ENCODE data around the gene ATRN. TPM values are rescaled to one million over a fixed set of nuclear protein-coding genes. Genes with fewer than 3 reads are reported as not detected.
A peak's percentile ranks its signal among the peaks of the same experiment; 100 is the strongest.

The ATRN gene
- total RNA-seq, 1 donor from 2014 or later, result 52.0 TPM

GRCh38 chr20:3654326-3655130 lies 183.7 kb downstream of the ATRN start:
- no peak overlapping the region for H3K4me3 Mint-ChIP-seq (ENCODE audit: unreplicated experiment)
- DNase-seq (ENCODE audit: low spot score), result no peak
- peaks cover 2% of the 10 kb centered on the region for H3K27me3 Mint-ChIP-seq (ENCODE audit: low read depth)
- no peaks in the 10 kb centered on the region for H3K4me1 Mint-ChIP-seq (ENCODE audit: low read depth)
- H3K36me3 Mint-ChIP-seq (ENCODE audit: low read depth), result peaks cover 8% of the 10 kb centered on the region
- H3K27ac Mint-ChIP-seq (ENCODE audit: unreplicated experiment), result no peak overlapping the region
- no peak for TF ChIP-seq CTCF (IDR thresholded peaks at IDR 0.05)
- peaks cover 5% of the 10 kb centered on the region for H3K9me3 Mint-ChIP-seq (ENCODE audit: low read depth)

GRCh38 chr20:3655131-3655405 lies 184.2 kb downstream of the ATRN start:
- DNase-seq (ENCODE audit: low spot score), result no peak
- no peaks in the 10 kb centered on the region for H3K4me1 Mint-ChIP-seq (ENCODE audit: low read depth)

GRCh38 chr20:3658019-3658715 lies 187.3 kb downstream of the ATRN start:
- peak; percentile 57 for DNase-seq (ENCODE audit: low spot score)
- H3K4me1 Mint-ChIP-seq (ENCODE audit: low read depth), result no peaks in the 10 kb centered on the region
- H3K4me3 Mint-ChIP-seq (ENCODE audit: unreplicated experiment), result no peak overlapping the region
- TF ChIP-seq CTCF (IDR thresholded peaks at IDR 0.05), result no peak
- H3K27me3 Mint-ChIP-seq (ENCODE audit: low read depth), result peaks cover 20% of the 10 kb centered on the region
- peaks cover 5% of the 10 kb centered on the region for H3K36me3 Mint-ChIP-seq (ENCODE audit: low read depth)
- no peak overlapping the region for H3K27ac Mint-ChIP-seq (ENCODE audit: unreplicated experiment)
- H3K9me3 Mint-ChIP-seq (ENCODE audit: low read depth), result peaks cover 5% of the 10 kb centered on the region

More at GRCh38 chr20:3655131-3655405, 184.2 kb downstream of the ATRN start:
- H3K27me3 Mint-ChIP-seq (ENCODE audit: low read depth), result peaks cover 6% of the 10 kb centered on the region
- TF ChIP-seq CTCF (IDR thresholded peaks at IDR 0.05), result no peak
- H3K27ac Mint-ChIP-seq (ENCODE audit: unreplicated experiment), result no peak overlapping the region
- H3K36me3 Mint-ChIP-seq (ENCODE audit: low read depth), result peaks cover 8% of the 10 kb centered on the region
- H3K4me3 Mint-ChIP-seq (ENCODE audit: unreplicated experiment), result no peak overlapping the region
- peaks cover 5% of the 10 kb centered on the region for H3K9me3 Mint-ChIP-seq (ENCODE audit: low read depth)

- Mint-ChIP-seq H3K4me1 (ENCODE audit: low read depth) (no peaks in the 10 kb centered on the region), H3K4me3 (ENCODE audit: unreplicated experiment) (no peak overlapping the region), H3K36me3 (ENCODE audit: low read depth) (no peaks in the 10 kb centered on the region), H3K27ac (ENCODE audit: unreplicated experiment) (no peak overlapping the region), H3K27me3 (ENCODE audit: low read depth) (peaks cover 22% of the 10 kb centered on the region), H3K9me3 (ENCODE audit: low read depth) (no peaks in the 10 kb centered on the region)
- TF ChIP-seq CTCF (IDR thresholded peaks at IDR 0.05), result no peak
- DNase-seq (ENCODE audit: low spot score), result peak; percentile 34
Measured at GRCh38 chr20:3658716-3659491, 188.1 kb downstream of the ATRN start.
